ENCODE results near the gene CD244. TPM values are rescaled to one million over a fixed set of nuclear protein-coding genes. Genes with fewer than 3 reads are reported as not detected.

CD244 gene
- total RNA-seq, 1 donor from 2014 or later, result not detected

DNA sequence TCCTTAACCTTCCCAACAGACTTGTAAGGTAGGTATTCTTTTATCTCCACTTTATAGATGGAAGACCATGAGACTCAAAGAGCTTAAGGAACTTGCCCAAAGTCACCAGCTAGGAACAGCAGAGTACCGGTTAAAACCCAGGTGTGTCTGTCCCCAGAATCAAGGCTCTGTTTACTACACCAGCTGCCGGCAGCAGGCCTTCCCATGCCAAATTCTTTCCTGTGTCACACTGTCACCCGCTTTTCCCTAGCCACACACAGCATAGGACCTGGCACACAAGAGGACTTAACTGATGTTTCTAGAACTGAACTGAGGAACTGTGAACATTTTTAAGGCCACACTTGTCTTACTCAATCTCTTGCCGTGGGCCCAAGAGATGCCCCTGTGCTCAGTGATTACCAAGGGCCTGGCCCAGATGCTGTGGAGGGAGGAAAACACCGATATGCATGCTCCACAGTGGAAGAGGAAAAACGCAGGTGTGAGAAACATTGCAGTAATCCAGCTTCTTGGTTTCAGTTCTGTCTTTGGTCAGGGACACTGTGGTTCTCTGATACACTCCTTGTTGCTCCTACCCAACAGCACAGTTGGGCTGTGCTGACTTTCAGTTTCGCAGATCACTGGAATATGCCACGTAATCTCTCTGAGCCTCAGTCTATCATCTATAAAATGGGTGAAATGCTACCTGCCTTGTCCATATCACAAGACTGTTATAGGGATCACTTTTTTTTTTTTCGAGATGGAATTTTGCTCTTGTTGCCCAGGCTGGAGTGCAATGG is 80.6 kb downstream of the CD244 start:
- Mint-ChIP-seq H3K27me3 (ENCODE audit: low read depth) (peaks cover 5% of the 10 kb centered on the region), H3K4me1 (no peaks in the 10 kb centered on the region), H3K36me3 (ENCODE audit: low read depth) (no peaks in the 10 kb centered on the region), H3K4me3 (no peak overlapping the region), H3K9me3 (no peaks in the 10 kb centered on the region), H3K27ac (ENCODE audit: unreplicated experiment) (no peak overlapping the region)
- TF ChIP-seq, protein P1, sequence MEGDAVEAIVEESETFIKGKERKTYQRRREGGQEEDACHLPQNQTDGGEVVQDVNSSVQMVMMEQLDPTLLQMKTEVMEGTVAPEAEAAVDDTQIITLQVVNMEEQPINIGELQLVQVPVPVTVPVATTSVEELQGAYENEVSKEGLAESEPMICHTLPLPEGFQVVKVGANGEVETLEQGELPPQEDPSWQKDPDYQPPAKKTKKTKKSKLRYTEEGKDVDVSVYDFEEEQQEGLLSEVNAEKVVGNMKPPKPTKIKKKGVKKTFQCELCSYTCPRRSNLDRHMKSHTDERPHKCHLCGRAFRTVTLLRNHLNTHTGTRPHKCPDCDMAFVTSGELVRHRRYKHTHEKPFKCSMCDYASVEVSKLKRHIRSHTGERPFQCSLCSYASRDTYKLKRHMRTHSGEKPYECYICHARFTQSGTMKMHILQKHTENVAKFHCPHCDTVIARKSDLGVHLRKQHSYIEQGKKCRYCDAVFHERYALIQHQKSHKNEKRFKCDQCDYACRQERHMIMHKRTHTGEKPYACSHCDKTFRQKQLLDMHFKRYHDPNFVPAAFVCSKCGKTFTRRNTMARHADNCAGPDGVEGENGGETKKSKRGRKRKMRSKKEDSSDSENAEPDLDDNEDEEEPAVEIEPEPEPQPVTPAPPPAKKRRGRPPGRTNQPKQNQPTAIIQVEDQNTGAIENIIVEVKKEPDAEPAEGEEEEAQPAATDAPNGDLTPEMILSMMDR (conservative IDR thresholded peaks at IDR 0.05), result no peak
- DNase-seq (ENCODE audit: low read depth, low spot score), result no peak

GRCh38 chr1:160781186-160781766 is 81.4 kb downstream of the CD244 start:
- no peak overlapping the region for H3K27ac Mint-ChIP-seq (ENCODE audit: unreplicated experiment)

GRCh38 chr1:160780398-160780755 is 82.3 kb downstream of the CD244 start:
- TF ChIP-seq, protein P1 (conservative IDR thresholded peaks at IDR 0.05), result no peak
- no peak overlapping the region for H3K4me3 Mint-ChIP-seq
- peaks cover 5% of the 10 kb centered on the region for H3K27me3 Mint-ChIP-seq (ENCODE audit: low read depth)
- no peaks in the 10 kb centered on the region for H3K4me1 Mint-ChIP-seq
- H3K9me3 Mint-ChIP-seq, result no peaks in the 10 kb centered on the region
- no peaks in the 10 kb centered on the region for H3K36me3 Mint-ChIP-seq (ENCODE audit: low read depth)
- DNase-seq (ENCODE audit: low read depth, low spot score), result no peak
- no peak overlapping the region for H3K27ac Mint-ChIP-seq (ENCODE audit: unreplicated experiment)

More at GRCh38 chr1:160781186-160781766, 81.4 kb downstream of the CD244 start:
- Mint-ChIP-seq H3K36me3 (ENCODE audit: low read depth) (no peaks in the 10 kb centered on the region), H3K4me1 (no peaks in the 10 kb centered on the region), H3K4me3 (no peak overlapping the region), H3K9me3 (no peaks in the 10 kb centered on the region), H3K27me3 (ENCODE audit: low read depth) (peaks cover 5% of the 10 kb centered on the region)
- TF ChIP-seq, protein P1 (conservative IDR thresholded peaks at IDR 0.05), result no peak
- no peak for DNase-seq (ENCODE audit: low read depth, low spot score)

Other genes with a start within 250 kb of the CD244 start
- gene SLAMF1, start 215.8 kb downstream of the CD244 start, total RNA-seq, result not detected in 2 replicates
- not detected in 2 replicates for gene CD48, start 151.1 kb downstream of the CD244 start, total RNA-seq
- gene SLAMF7, start 123.6 kb downstream of the CD244 start, total RNA-seq, result not detected in 2 replicates
- not detected in 2 replicates for gene LY9, start 66.7 kb downstream of the CD244 start, total RNA-seq
- not detected in 2 replicates for gene ITLN1, start 22.3 kb upstream of the CD244 start, total RNA-seq
- 0.35 TPM in 1 of 2 replicates, not detected in the other for gene ITLN2, start 91.9 kb upstream of the CD244 start, total RNA-seq
- gene F11R, start 158.3 kb upstream of the CD244 start, total RNA-seq, result 3.5 and 6.4 TPM in 2 replicates
- gene TSTD1, start 176.1 kb upstream of the CD244 start, total RNA-seq, result 6.7 and 7.2 TPM in 2 replicates
- 87.7 and 89.5 TPM in 2 replicates for gene USF1, start 183.1 kb upstream of the CD244 start, total RNA-seq
- not detected in 2 replicates for gene ARHGAP30, start 207.0 kb upstream of the CD244 start, total RNA-seq
- gene NECTIN4, start 226.7 kb upstream of the CD244 start, total RNA-seq, result not detected in 2 replicates
- 8.0 and 9.1 TPM in 2 replicates for gene KLHDC9, start 235.5 kb upstream of the CD244 start, total RNA-seq

Data from neural crest cell (in vitro differentiated cells).